HG02852 (cell line): ENCODE results near the gene BMERB1.
"Not testable (repeated sequence)": the region's sequence is repeated elsewhere in the genome, so short reads cannot be mapped to it uniquely, and the experiment has no call there.

ENCODE experiments used
- ATAC-seq: cut with Tn5 transposase; IDR thresholded peaks from one replicate; pipeline ENCODE4 v1.9.1; 2021; ENCODE audit warnings: mild to moderate bottlenecking, moderate library complexity; ENCODE audit not compliant: unreplicated experiment

BMERB1 gene

DNA sequence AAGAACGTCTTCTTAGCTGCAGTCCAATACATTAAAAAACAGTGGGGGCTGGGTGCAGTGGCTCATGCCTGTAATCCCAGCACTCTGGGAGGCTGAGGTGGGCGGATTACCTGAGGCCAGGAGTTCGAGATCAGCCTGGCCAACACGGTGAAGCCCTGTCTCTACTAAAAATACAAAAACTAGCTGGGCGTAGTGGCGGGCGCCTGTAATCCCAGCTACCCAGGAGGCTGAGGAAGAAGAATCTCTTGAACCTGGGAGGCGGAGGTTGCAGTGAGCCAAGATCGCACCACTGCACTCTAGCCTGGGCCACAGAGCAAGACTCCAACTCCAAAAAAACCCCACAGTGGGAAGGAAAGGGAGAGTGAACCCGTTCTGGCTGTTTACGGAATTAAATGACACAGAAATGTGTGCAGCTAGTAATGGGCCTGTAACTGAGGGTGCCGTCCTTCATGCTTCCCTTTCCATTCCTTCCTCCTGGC, 172.9 kb downstream of the BMERB1 start:
- ATAC-seq: not testable (repeated sequence)

DNA sequence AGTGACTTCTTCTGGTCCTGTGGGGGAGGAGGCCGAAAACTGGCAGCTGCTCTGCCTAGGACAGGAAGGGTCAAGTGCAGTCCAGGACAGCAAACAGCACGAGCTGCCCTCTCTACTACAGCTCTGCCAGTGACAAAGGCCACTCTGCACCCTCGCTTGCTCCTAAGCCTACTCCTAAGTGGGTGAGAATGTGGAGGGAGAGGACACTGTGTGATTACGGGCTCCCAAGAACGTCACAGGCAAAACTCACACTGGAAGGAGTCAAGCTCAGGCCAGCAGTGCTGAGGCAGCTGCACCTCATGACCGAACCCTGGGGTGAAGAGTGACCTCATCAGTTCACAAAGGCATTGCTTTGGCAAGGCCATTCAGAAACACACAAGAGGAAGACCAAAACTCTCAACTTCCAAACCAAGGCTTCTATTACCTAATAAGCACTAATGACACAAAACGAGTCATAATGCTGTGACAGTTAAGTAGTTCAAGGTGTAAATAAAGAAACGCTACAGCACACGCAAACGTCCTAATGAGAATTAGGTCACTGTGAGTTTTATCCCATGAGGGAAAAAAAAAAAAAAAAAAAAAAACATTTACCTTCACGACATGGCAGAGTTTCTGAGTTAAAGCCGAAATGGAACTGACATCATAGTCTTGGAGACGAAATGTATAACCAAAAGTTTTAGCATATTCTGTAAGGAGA, 173.5 kb downstream of the BMERB1 start:
- no peak for ATAC-seq

DNA sequence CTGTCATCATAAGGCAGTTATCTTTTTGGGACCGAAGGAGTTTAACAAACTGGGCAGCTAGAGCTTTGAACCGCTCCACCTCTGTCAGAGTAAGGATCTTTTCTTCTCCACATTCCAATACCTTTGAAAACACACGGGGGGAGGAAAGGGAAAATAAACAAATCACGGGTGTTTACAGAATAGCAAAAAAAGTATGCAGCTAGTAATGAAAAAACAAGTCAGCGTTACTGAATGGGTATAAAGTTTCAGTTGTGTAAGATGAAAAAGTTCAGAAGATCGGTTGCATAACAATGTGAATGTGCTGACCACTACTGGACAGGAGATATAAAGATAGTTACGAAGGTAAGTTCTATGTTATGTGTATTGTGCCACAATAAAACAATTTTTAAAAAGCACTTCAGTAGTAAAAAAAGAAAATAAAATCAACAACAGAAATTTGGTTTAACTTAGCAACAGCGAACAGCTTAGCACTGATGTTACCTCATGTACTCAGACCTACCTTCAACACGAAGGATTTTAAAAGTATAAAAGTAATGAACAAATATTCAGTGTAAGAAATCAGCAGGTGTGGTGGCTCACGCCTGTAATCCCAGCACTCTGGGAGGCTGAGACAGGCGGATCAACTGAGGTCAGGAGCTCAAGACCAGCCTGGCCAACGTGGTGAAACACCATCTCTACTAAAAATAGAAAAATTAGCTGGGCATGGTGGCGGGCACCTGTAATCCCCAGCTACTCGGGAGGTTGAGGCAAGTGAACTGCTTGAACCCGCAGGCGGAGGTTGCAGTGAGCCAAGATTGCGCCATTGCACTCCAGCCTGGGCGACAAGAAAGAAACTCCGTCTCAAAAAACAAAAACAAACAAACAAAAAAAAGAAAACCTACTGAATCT, 174.3 kb downstream of the BMERB1 start:
- no peak for ATAC-seq

DNA sequence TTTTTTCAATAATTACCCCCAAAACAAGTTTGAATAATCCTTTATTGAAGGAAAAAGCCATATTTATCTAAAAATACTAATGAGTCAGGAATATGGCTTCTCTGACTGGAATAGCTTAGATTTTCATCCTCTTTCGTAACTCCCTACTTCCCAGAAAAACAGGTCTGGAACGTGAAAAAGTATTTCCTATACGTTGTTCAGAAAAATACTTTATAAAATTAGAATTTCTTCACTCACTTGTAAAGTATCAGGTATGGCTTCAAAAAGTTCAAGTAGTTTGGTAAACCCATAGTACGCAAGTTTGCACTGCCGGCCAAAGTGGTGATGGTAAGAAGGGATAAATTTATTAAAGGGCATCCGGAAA, 174.9 kb downstream of the BMERB1 start:
- ATAC-seq: no peak

DNA sequence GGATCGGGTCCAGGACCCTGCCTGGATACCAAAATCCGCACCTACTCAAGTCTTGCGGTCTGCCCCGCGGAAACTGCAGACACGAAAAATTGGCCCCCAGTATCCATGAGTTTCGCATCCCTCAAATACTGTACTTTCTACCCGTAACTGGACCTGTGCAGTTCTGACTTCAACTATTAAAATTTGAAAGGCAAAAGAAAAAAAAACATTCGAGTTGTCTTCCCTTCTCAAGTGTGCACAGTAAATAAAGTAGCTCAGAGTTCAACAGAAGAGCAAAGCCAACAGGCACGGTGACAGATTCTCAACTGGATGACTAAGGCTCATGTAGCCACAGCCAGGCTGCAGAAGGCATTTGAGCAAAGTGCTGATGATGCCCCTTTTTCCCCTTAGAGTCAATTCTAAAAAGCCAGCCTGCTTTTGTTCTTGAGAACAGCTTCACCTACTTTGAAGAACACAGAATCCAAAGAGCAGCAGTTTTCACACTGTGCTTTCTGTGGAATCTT, 176.0 kb downstream of the BMERB1 start:
- no peak for ATAC-seq

DNA sequence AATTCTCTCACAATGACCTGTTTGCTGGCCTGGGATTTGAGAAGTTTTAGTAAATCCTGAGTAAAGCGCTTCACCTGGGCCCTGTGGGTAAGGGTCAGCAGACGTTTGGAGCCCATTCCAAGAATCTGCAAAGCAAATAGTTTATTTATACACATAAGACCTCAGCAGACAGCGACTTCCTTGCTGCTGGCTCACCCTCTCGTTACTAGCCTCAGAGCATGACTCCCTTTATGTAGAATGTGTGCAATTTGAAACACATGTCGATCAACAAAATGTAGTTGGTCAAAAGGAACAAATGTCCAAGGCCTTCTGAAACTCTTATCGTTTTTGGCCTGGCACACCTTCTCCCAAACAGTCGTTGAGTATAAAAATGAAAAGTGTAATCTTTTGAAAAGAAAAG, 177.2 kb downstream of the BMERB1 start:
- no peak for ATAC-seq

DNA sequence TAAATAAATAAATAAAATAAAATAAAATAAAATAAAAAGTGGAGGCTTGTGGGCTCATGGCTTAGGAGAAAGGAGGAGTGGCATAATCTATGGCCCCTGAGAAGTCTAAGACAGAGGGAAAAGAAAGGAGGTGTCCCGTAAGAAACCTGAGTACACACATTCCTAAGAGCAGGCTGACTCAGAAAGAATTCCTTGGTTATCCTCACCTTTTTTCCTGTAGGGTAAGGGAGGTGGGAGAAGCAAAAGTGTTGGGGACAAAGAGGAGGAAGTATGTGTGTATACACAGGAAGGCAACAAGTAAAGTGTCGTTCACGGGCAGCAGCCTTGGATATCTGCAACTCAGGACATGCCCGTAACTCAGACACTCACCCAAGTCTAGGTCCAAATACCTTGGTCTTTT, 179.3 kb downstream of the BMERB1 start:
- no peak for ATAC-seq

DNA sequence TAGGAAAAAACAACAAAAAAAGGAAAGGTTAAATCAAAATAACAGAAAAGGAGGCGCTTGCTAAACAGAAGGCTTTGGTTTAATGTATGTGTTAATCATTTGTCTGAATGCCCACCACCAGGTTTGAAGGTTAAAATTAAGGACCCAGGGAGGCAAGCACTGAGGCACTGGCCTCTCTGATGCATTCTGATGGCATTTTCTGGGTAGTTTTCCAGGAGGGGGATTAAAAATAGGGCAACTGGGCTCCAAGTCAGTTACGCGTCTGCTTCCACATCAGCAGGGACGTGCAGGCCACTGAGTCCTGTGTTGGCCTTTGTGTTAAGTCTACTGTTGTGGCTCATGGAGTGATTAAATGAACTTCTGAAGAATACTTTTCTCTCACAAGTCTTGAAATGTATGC, 181.6 kb downstream of the BMERB1 start:
- no peak for ATAC-seq

DNA sequence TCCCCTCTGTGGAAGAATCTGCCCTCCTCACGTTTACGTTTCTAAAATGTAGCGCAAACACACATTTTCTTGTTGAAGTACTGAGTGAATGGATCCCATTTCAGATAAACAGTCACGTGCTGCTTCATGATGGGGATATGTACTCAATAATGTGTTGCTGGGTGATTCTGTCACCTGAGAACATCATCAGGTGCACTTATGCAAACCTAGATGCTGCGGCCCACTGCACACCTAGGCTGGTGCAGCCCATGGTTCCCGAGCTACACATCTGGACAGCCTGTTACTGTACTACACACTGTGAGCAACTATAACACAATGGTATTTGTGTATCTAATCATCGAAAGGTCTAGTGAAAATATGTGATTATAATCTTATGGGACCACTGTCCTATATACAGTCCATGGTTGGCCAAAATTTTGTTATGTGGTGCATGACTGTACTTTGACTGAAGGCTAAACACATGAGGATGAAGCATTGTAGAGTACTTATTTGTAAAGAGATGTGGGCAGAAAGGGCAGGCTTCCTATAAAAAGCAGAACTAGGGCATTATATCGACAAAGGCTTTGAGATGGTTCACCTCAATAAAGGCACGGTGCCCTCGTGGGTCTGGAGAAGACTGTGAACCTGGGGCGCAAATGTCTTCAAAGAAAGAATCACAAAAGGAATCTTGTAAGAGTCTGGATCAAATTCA, 182.2 kb downstream of the BMERB1 start:
- no peak for ATAC-seq

DNA sequence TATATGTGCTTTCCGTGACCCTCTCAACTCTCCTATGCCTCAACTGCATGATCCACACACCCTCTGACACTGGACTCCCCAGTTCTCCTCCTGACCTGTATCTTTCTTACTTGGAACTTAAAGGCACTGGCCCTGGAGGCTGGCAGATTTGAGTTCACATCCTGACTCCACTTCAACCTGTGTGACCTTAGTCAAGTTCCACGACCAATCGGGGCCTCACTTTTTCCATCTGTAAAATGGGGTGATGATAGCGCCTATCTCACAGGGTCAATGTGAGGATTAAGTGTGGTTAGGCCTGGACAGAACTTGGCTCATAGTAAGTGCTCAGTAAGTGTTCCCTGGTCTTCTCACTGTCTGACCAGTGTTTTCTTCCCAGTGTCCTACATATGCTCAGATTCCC, 183.5 kb downstream of the BMERB1 start:
- ATAC-seq: no peak

DNA sequence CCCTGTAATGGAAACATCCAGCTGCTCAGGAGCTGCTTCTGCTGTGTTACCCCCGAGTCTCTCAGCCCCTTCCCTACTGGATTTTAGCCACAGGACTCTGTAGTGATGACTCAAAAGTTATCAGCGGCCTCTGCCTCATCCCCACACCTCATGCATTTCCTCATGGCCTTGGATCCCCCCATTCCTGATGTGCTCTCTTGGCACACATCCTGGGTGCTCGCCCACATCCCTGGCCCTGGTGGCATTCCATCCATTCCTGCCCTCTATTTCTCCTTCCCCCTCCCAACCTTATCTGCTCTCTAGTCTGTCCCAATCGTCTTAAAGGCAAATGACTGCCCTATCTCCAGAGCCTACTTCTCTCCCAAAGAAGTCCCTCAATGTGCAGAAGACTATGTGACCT, 184.0 kb downstream of the BMERB1 start:
- ATAC-seq: no peak

DNA sequence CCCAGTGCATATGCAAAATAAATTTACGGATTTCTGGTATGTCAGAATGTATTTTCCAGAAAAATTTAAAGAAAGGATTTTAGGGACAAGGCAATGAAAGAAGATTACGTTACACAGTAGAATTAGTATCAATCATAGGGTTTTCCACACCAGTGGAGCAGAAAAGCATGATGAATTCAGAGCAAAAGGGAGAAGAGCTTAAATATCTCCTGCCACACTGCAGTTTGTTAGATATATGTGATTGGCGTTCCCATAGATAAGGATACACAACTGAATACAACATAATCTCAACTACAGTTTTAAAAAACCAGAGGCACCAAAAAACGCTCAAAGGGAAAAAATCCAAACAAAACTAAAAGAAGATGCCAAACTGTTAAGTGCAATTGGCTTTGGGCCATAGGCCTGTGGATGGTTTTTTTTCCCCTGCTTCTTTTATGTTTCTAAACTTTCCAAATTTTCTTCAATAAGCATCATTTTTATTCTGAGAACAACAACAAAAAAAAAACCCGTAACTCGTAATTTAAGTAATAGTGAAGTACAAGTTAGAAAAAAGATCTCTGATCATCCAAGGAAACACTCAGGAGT, 186.3 kb downstream of the BMERB1 start:
- no peak for ATAC-seq

DNA sequence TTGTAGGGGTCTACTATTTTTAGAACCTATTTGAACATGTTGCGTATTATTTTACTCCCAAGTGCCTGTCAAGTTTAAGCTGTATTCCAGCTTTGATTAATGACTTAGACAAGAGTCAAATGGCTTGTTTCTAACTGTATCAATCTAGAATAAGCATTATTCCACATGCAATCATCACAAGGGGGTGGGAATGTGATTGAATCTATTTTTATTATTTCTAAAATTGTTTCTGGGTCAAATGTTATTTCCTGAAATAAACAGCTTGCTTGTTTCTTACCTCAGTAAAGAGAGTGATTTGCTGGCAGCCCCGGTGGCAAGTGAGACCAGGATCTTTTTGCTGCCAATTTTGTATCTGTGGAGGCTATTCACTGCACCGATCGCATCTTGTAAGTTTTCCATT, 187.1 kb downstream of the BMERB1 start:
- ATAC-seq: no peak

DNA sequence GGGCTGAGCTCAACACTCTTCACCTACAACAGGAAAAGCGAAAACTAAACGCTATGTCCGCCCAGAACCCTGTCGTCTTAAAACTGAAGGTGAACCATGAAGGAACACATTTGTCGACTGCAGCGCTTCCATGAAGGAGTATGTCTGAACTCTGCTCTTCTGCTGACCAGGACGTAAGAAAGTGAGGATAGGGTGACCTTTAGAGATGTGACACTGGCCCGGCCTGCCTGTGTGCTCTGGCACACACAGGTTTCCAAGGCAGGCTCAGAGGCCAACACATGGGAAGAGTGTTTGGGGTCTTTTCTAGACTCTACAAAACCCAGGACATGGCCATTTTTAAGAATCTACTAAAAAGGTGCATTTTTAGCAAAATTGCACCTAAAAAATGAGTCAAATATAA, 187.5 kb downstream of the BMERB1 start:
- ATAC-seq: no peak

DNA sequence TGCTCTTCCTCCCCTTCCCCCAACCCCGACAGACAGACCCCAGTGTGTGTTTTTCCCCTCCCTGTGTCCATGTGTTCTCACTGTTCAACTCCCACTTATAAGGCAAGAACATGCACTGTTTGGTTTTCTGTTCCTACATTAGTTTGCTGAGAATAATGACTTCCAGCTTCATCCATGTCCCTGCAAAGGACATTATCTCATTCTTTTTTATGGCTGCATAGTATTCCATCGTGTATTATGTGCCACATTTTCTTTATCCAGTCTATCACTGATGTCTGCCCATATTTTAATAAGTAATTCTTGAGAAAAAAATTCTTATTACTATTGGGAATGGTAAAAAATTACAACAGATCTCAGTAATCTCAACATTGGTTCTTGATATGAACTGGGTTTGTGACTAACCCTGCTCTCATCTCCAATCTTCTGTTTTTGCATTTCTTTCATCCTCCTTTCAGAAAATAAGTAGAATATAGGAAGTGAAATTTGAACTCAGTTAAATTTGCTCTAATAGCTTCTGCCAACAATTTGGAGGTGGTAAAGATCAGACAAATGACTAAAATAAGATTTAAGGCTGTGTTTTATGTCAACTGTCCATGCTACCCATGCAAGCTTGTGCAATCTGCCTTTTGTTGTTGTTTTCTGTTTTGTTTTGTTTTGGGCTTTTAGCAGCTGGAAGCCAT, 197.5 kb downstream of the BMERB1 start:
- no peak for ATAC-seq

DNA sequence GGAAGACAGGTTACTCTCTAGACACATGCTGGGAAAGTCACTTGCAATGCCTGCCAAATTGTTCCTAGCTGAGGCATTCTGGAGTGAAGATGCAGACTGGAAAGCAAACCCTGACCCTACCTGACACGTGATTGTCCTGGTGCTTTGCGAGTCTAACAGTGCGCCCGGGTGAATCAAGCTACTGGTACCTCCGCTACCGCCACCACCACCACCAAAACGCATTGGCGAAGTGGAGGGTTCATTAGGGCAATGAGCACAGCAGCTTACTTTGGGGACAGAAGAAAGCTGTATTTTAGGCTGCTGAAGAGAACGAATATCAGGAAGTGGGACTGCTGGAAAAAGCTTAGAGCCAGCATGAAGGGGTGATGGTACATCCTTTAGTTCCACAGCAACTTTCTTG, 201.5 kb downstream of the BMERB1 start:
- no peak for ATAC-seq

DNA sequence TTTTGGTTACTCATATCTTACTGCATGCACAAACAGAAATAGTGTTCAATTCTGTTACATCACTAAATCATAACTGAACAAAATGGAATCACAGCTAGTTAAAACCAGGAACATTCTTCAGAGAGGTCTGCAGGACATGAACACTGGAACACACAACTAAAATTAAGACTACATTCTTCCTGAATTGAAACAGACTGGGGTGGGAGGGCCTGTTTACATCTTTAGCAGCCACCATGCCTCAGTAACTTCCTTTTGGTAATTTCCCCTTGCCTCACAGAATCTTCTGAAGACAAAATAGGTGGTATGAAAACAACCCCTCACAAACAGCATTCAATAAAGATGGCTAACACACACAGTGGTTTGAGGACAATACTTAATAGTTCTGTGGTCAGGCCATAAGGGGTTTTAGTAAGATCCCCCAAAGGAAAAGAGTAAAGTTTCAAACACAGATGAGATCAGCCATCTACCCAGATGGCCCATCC, 202.0 kb downstream of the BMERB1 start:
- no peak for ATAC-seq
